OCI-M2 (cell line): Measurements from ENCODE around the gene ZNF285.
"Not testable (repeated sequence)": the region's sequence is repeated elsewhere in the genome, so short reads cannot be mapped to it uniquely, and the experiment has no call there.

Source experiments
- DNase-seq: peaks from one replicate; lab custom pipeline; 2025; ENCODE audit not compliant: unreplicated experiment; lab: John Stamatoyannopoulos, UW

Gene ZNF285

DNA sequence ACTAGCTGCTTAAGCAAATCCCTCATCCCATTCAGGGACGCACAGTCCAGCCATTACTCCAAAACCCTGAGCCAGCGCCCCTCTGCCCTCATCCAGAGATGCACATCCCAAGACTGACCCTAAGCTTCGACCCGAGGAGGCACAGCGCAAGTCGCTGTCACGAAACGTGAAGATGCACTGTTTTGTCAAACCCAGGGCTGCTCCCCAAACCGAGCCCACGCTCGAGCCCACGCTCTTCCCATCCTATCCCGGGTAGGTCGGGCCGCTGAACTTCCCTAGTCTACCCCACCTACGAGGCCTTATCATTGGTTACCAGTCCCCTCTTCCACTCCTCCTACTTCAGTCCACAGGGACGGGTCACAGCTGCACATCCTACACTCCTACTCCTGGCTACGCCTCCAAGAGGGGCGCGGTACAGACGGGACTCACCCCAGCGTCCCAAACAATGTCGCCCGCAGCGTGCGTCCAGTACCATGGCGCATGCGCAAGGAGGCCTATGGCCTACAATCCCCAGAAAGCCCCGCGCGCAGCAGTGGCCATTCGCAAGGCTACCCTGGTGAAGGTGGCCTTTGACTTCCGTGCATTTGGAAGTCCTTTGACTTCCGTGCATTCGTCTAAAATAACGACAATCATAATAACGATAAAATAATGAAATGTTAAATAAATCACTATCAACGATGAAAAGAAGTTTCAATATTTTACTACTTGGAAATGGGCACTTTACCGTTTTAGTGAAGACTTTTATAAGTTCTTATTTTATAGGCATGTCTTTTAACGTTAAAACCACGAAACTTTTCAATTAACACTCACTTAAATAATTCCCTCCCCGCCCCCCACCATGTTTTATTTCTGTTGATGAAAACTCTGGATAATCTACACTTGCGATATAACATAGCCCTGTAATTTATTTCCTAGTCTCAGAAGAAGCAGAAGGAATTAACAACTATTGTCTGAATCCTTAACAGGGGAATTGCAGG, at the start of gene ZNF285:
Gene ZNF285 (minus strand): TSS at position 470 of the 977 bp plus-strand sequence. CDS start 4,395 bp downstream, outside the sequence.
- DNase-seq = no peak

DNA sequence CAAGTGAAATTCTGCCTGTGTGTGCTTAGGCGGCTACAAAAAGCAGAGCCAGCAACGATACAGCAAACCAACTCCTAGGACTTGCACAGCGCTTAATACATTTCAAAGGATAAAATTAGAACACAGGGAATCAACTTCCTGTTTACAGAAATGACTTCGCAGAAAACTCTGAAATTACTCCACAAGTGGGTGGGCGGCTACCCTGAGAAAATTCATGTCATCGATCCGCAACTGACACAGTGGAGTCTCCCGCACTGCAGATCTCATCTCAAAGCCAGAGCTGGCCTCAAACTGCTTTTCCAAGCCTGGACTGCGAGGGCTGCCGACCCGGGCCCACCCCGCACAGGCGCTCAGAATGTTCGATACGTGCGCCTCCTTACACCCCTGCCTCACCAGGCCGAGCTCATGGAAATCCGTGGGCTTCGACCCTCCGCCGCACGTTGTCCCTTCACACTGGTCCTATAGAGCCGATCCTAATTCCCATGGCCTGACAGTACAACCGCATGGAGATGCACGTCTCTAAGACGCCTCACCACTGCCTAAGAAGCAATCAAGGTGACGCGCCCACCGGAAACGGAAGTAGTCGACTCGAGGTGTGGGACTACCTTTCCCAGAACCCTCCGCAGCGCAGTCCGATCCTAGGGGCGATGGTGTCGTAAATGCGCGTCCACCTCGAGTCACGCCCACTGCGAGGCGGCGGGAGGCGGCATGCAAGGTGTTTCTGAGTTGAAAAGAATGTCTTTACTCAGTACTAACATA, 46.7 kb upstream of the ZNF285 start, which contains the start of gene ZNF229:
Gene ZNF229 (minus strand): TSS at position 557 of the 759 bp plus-strand sequence. CDS start 5,625 bp downstream, outside the sequence.
- DNase-seq = peak; percentile 78

DNA sequence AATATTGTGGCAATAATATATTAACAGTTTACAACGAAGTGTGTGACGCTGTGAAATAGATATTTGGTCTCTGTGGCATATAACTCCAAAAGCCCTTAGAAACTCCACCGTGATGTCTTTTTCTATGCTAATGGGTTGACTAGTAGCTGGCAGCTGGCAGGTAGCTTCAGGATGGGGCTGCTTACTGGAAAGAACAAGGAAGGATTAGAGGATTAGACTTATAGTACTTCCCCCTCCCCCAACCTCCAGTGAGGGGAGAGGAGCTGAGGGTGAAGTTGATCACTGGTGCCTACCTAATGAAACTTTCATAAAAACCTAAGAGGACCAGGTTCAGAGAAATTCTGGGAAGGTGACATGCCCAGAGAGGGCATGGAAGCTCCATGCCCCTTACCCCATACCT, 37.0 kb upstream of the ZNF285 start:
- no peak for DNase-seq

DNA sequence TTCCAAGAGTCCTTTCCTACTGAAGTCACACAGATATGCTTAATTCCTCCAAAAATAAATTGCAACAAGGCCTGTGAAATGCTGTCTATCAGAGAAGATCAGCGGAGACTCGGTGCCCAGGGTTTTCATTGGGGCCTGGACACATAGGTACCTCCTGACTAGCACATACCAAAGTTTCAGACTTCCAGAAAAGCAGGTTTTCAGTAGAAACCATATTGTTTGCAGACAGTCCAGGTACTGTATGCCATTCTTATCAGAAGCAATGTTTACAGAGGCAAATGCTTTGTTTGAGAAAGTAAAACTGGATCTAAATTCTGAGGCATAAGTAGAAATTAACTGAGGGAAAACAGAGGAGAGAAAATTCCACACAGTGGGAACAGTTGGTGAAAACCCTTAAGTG, 34.0 kb upstream of the ZNF285 start:
- no peak for DNase-seq

DNA sequence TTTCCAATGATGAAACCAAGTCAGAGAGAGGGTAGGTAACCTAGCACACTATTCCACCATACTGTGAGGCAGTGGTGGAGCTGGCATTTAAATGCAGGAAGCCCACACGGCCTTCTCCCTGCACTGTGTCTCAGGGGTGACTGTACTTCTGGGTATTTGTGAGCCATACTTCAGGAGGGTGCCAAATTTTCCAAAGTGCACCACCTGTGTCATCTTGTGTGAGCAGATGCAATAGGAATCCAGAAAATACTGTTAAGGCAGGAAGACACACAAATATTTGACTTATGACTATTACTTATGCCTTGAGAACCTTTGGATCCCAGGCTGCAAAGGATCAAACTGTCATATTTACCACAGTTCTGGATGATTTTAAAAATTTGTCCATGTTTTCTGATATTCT, 29.5 kb upstream of the ZNF285 start:
- no peak for DNase-seq

DNA sequence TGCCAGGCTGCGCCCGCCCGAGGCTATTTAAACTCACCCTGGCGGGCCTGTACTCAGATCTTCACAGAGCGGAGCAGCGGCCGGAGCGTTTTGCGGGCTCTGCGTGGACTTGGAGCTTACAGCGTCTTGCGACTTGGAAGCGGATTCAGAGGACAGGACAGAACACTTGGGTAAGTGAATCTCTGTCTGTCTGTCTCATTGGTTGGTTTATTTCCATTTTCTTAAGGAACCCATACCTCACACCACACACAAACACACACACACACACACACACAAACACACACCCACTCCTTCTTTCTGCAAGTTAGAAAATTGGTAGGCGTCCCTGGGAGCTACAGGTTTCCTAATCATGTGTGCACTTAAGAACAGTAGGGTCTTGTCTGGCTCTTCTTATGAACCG, 14.1 kb upstream of the ZNF285 start:
- not testable (repeated sequence) for DNase-seq

DNA sequence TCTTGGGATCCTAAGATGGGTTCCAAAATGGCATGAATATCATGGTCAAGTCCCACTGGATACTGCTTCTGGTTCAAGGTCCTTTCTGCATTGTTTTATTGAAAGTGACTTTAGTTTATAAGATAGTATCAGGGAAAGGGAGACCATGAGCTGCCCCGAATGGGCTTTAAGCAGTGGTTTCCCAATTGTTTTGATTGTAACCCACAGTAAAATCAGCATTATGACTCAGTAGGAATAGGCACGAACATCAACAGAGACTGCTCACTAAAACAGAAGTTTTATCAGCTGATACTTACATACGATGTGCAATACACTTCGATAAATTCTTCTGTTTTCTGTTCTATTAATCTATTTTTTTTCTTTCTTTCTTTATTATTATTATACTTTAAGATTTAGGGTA, 12.1 kb downstream of the ZNF285 start:
- not testable (repeated sequence) for DNase-seq

DNA sequence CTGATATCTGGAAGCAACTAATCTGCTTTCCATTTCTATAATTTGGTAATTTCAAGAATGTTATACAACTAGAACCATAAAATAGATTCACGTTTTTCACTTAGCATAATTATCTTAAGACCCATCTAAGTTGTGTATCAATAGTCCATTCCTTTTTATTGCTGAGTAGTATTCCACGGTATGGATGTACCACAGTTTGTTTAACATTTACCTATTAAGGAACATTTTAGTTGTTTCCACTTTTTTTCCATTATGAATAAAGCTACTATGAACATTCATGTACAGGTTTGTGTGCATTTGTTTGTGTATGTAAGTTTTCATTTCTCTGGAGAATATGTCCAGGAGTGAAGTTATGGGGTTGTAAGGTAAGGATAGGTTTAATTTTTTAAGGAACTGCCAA, 26.6 kb downstream of the ZNF285 start:
- no peak for DNase-seq

DNA sequence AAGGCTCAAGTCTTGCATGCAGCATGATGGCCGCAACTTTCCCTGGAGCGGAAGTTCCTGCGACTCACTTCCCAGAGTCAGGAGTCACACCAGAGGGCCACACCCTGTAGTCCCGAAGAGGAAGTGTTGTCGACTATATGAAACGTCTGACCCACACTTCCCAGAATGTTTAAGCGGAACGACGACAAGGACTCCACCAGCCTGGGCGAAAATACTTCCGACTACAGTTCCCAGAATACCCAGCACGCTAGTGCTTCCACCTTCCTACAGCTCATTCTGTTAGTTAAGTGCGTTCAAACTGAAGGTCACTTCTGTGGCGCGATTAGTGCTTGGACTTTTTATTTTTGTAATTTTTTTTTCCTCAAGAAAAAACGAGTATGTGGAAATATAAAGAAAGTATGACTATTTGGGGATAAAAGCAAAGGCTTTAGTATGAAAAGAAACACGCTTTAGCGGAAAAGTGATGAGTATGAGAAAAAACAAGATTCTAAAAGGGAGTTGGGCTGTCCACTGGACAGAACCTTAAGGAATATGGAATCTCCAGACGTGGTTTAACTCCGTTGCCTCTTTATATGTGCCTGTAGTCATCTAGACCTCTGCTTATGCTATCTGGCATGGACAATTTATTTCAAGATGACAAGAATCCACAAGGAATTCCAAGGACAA, 29.5 kb downstream of the ZNF285 start:
- DNase-seq = no peak

DNA sequence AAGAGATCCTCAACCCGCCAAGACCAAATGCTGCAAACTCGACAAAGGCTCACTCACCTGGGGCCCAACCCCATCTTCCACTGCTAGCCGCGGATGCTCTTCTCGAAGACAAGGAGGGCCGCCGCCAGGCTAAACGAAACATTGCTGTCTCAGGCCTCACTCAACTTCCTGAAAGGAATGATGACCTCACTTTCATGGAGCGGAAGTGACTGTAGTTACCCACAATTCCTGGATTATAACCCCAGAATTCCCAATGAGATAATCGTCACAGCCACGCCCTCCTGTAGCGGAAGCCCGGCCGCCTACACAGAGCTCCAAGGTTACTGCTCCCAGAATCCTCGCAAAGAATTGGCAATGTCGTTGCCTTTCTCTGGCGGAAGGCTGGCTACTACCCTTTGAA, 34.4 kb downstream of the ZNF285 start:
- no peak for DNase-seq

DNA sequence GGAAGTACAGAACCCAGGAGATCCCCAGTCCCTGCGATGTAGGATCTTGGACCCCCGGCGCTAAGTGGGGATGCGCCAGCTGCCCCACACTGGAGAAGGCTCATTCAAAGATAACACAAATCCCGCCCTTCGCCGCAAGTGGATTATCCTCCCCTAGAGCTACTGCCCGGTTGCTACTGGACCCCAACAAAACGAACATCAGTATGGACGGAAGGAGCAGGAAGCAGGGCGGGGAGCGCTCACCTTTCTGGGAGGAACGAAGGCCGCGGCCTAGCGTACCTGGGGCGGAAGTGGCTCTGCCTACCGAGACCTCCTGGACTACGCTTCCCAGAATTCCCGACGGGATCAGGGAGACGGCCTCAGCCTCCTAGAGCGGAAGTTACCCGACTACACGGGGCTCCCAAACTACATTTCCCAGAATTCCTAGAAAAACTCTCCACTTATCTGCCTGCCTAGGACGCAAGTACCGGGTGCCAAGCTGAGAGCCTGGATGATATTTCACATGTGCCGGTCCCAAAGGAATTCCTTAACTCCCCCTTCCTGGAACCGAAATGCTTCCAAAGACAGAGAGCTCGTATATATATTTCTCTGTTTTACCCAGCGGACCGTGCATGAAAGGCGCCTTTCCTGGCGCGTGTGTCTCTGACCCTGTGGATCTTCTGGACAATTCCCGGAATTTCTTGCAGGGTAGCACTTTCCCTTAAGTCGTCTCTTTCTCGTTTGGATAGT, 44.9 kb downstream of the ZNF285 start, which contains the start of gene ZNF112:
Gene ZNF112 (minus strand): TSS at position 298 of the 729 bp plus-strand sequence. CDS start 16,141 bp downstream, outside the sequence.
- DNase-seq = peak; percentile 77

DNA sequence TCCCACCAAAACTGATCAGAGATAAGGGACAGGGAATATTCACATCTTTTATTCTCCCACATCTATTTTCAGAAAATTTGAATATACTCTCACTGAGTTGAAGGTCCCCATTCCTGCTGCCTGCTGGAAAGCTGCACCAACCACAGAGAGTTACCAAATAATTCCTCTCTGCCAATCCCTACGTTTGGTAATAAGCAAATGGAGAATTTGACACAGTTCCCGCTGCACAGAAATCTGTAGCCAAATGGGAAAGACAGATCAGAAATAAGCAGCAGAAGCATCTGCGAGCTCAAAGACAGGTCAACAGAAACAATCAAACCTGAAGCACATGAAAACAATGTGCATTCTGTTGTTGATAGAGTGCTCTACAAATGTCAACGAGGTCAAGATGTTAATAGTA, 54.9 kb downstream of the ZNF285 start:
- no peak for DNase-seq

DNA sequence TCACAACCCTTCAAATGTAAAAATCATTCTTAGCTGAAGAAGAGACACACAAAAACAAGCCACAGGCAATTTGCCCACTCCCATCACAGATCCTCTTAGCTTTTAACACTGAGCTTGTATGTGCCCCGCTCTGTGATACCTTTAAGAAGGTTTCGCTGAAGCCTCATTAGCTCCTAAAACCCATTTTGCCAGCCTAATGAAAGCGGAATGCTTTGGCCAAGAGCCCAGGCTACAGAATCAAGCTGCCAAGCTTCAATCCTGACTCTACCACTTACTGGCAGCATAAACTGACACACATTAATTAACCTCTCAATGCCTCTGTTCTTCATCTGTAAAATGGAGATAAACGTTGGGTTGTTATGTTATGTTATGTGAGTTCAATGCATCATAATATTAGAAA, 55.4 kb downstream of the ZNF285 start:
- no peak for DNase-seq

DNA sequence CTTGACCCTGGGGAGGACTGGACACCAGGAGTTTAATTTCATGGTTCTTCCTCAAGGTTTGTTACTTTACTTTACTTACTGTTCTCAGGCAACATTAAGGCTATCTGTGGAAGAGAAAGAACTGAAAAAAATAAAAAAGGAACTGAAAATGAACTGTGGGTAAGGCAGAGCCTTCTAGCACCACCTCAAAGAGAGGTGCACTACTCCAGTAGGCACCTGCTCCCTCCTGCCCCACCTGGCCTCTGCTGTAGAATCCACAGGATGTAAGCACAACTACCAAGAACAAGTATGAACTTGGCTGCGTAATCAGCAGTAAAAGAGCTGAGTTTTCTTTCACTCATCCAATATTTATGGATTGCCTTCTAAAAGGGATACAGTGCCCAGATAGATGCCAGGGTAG, 57.2 kb downstream of the ZNF285 start:
- DNase-seq = no peak

DNA sequence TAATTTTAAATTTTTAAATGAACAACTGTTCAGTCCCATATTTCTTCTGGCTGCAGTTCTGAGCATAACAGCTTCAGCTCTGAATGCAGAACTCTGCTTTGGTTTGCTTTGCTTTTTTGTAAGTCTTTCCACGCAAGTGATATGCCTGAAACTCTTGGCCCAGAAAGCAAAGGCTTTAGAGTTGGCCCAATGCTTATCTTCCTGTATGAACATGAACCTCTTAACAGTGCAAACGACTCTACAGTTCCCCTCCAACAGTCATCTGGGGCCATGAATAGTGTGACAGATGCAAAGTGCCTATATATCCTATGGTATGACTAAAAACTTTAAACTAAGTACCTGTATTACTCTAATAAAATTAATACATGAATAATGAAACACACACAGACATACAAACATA, 59.6 kb downstream of the ZNF285 start:
- no peak for DNase-seq

DNA sequence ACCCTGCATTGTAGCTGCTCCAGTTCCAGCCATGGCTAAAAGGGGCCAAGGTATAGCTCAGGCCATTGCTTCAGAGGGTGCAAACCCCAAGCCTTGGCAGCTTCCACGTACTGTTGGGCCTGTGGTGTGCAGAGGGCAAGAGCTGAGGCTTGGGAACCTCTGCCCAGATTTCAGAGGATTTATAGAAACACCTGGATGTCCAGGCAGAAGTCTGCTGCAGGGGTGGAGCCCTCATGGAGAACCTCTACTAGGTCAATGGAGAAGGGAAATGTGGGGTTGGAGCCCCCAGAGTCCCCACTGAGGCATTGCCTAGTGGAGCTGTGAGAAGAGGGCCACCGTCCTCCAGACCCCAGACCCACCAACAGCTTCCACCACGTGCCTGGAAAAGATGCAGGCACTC, 66.8 kb downstream of the ZNF285 start:
- not testable (repeated sequence) for DNase-seq
